A673 (cell line): ENCODE measurements around the gene ADAM23. TPM values are rescaled to one million over a fixed set of nuclear protein-coding genes. Genes with fewer than 3 reads are reported as not detected.

Source experiments
- BruUV-seq: library from RNA; stranded (reverse); fragments of 400-500 nt; replicated peaks from 2 replicates; lab custom pipeline; 2021; lab: Mats Ljungman, UMichigan
- CTCF ChIA-PET: fragments of 300-600 bp; sonication (Branson Sonifier 250); formaldehyde crosslinking; loops from one replicate; lab custom pipeline; 2022; ENCODE audit warnings: antibody characterized with exemption; lab: Charles Lee
- POLR2A ChIA-PET: fragments of 300-600 bp; sonication (Branson Sonifier 250); formaldehyde crosslinking; loops from one replicate; lab custom pipeline; 2022; ENCODE audit warnings: antibody characterized with exemption; ENCODE audit not compliant: low non-redundant PET; lab: Charles Lee
- DNase-seq: peaks from one replicate; pipeline ENCODE4 v3.0.0-alpha.2; 2015; ENCODE audit warnings: low spot score
- H3K27ac ChIP-seq: fragments of 200-600 bp; sonication (generic); 2 replicates; pipeline ENCODE4 v1.5.1; 2016; ENCODE audit warnings: mixed run types, low read depth, mild to moderate bottlenecking, mixed read lengths, antibody characterized with exemption, low read length; ENCODE audit not compliant: poor library complexity, severe bottlenecking
- H3K27me3 ChIP-seq: fragments of 200-600 bp; sonication (generic); replicated peaks from 2 replicates; pipeline ENCODE4 v1.6.1; 2017; ENCODE audit warnings: mixed run types, low read depth, mild to moderate bottlenecking, mixed read lengths, antibody characterized with exemption, low read length; ENCODE audit not compliant: insufficient read depth, poor library complexity
- H3K36me3 ChIP-seq: fragments of 200-600 bp; sonication (generic); 2 replicates; pipeline ENCODE4 v1.6.1; 2016; ENCODE audit warnings: mixed run types, mild to moderate bottlenecking, mixed read lengths, antibody characterized with exemption, low read length; ENCODE audit not compliant: insufficient read depth, poor library complexity, severe bottlenecking
- H3K4me1 ChIP-seq: fragments of 200-600 bp; sonication (generic); 2 replicates; pipeline ENCODE4 v1.6.1; 2017; ENCODE audit warnings: mixed run types, mild to moderate bottlenecking, mixed read lengths, antibody characterized with exemption, low read length; ENCODE audit not compliant: insufficient read depth, poor library complexity, severe bottlenecking
- H3K4me3 ChIP-seq: fragments of 200-600 bp; sonication (generic); 2 replicates; pipeline ENCODE4 v1.5.1; 2016; ENCODE audit warnings: low read depth, mixed run types, mild to moderate bottlenecking, mixed read lengths, low read length; ENCODE audit not compliant: poor library complexity, severe bottlenecking
- H3K9me3 ChIP-seq: fragments of 200-600 bp; sonication (generic); 2 replicates; pipeline ENCODE4 v1.6.1; 2016; ENCODE audit warnings: mixed run types, low read depth, mild to moderate bottlenecking, mixed read lengths, antibody characterized with exemption, low read length; ENCODE audit not compliant: poor library complexity, severe bottlenecking
- EZH2 ChIP-seq: fragments of 200-600 bp; sonication (generic); IDR thresholded peaks from 2 replicates; pipeline ENCODE4 v1.6.1; 2017; ENCODE audit warnings: borderline replicate concordance, low read depth, mild to moderate bottlenecking, mixed read lengths, antibody characterized with exemption, low read length; ENCODE audit not compliant: poor library complexity, severe bottlenecking
- intact Hi-C: fragments of 100-400 bp; cut with micrococcal nuclease; formaldehyde crosslinking; loops from one replicate; pipeline ENCODE4 v1.10.0; 2022; ENCODE audit not compliant: unreplicated experiment
- total RNA-seq: library from RNA; stranded (reverse); gene quantifications from 2 replicates; pipeline ENCODE4 v1.2.3, GENCODE V29; 2021
- TF ChIP-seq, protein P1 (sequence below): fragments of 300-800, 200-600 bp; sonication (generic); conservative IDR thresholded peaks from 2 replicates; pipeline ENCODE4 v1.5.1; 2017; ENCODE audit warnings: low read depth, mild to moderate bottlenecking, antibody characterized with exemption, low read length, moderate library complexity, mixed read lengths

ADAM23 gene
- total RNA-seq, 1 experiment from 2014 or later, result 0.21 TPM

DNA sequence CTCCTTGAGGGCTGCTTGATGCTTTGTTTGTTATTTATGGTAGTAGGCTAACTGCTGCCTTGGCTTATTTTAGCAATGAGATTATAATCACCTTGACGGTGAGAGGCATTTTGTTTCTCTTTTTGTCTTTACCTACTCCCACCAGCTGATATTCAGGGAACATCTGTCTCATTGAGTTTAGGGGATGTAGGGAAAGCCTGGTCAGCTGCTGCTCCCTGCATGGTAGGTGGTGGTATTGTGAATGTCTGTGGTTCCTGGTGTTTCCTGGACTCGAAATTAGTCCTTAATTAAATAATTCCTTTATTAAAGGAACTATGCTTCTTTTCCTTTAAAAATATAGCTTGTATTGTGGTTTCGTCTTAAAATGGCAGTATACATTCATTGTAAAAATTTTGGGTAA is 77.8 kb downstream of the ADAM23 start:
- no peaks in the 10 kb centered on the region for H3K4me1 ChIP-seq
- POLR2A ChIA-PET, result no interaction called here
- peaks cover 23% of the 10 kb centered on the region for H3K27me3 ChIP-seq
- no peak for DNase-seq
- no peaks in the 10 kb centered on the region for H3K9me3 ChIP-seq
- H3K4me3 ChIP-seq, result no peak overlapping the region
- H3K36me3 ChIP-seq, result no peaks in the 10 kb centered on the region
- intact Hi-C loops, result no loop called here
- TF ChIP-seq EZH2, result no peak
- TF ChIP-seq, protein P1, sequence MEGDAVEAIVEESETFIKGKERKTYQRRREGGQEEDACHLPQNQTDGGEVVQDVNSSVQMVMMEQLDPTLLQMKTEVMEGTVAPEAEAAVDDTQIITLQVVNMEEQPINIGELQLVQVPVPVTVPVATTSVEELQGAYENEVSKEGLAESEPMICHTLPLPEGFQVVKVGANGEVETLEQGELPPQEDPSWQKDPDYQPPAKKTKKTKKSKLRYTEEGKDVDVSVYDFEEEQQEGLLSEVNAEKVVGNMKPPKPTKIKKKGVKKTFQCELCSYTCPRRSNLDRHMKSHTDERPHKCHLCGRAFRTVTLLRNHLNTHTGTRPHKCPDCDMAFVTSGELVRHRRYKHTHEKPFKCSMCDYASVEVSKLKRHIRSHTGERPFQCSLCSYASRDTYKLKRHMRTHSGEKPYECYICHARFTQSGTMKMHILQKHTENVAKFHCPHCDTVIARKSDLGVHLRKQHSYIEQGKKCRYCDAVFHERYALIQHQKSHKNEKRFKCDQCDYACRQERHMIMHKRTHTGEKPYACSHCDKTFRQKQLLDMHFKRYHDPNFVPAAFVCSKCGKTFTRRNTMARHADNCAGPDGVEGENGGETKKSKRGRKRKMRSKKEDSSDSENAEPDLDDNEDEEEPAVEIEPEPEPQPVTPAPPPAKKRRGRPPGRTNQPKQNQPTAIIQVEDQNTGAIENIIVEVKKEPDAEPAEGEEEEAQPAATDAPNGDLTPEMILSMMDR, result no peak
- CTCF ChIA-PET, result no interaction called here
- no TSS peak for BruUV-seq
- H3K27ac ChIP-seq, result no peak overlapping the region

DNA sequence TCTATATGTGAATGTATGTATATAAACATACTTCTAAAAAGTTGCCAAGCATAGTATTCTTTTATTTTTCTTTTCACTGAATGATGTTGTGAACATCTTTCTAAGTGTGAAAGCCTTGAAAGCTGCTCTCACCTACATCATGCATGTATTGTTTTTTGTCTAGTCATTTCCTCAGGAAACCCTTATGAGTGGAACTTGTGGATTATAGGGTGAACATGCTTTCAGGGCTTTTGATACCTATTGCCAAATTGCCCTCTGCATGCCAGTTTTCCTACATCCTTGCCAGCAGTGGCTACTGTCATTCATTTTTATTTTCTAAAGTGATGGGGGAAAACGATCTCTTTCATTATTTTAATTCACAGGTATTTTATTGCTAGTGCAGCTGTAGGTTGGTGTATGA is 78.3 kb downstream of the ADAM23 start:
- ChIA-PET CTCF (no interaction called here), POLR2A (no interaction called here)
- peaks cover 20% of the 10 kb centered on the region for H3K27me3 ChIP-seq
- no peak for DNase-seq
- H3K36me3 ChIP-seq, result no peaks in the 10 kb centered on the region
- BruUV-seq, result no TSS peak
- intact Hi-C loops, result no loop called here
- no peaks in the 10 kb centered on the region for H3K9me3 ChIP-seq
- no peaks in the 10 kb centered on the region for H3K4me1 ChIP-seq
- TF ChIP-seq, protein P1, result no peak
- TF ChIP-seq EZH2, result no peak
- H3K4me3 ChIP-seq, result no peak overlapping the region
- H3K27ac ChIP-seq, result no peak overlapping the region

DNA sequence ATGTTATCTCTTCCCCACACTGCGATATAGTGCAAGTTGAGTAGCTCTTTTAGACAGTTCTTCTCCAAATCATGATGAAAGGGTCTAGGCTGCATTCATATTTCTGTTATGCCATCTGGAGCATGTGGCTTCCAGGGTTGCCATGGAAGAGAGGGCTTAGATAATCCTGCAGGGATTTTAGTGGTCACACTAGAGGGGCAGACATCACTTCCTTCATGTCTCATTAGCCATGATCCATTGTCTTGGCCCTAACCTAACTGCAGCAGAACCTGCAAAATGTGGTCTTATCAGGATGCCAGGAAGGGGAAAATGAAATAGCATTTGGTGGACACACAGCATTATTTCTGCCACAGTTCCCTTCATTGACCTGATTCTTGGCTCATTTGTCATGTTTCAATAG is 83.1 kb downstream of the ADAM23 start:
- H3K36me3 ChIP-seq, result no peaks in the 10 kb centered on the region
- TF ChIP-seq, protein P1, result no peak
- TF ChIP-seq EZH2, result no peak
- DNase-seq, result no peak
- H3K4me3 ChIP-seq, result no peak overlapping the region
- POLR2A ChIA-PET, result no interaction called here
- H3K27ac ChIP-seq, result no peak overlapping the region
- intact Hi-C loops, result no loop called here
- peaks cover 9% of the 10 kb centered on the region for H3K27me3 ChIP-seq
- no peaks in the 10 kb centered on the region for H3K4me1 ChIP-seq
- no TSS peak for BruUV-seq
- no peaks in the 10 kb centered on the region for H3K9me3 ChIP-seq
- CTCF ChIA-PET, result no interaction called here
